Parathyroid adenoma (tissue), 2 donors: ENCODE data around the gene RHO.

Source experiments
- H2AFZ ChIP-seq: fragments of 300-600 bp; sonication (generic); one replicate; pipeline ENCODE4 v1.7.0; 2017; ENCODE audit warnings: antibody characterized with exemption, mild to moderate bottlenecking
- H3K27ac ChIP-seq: fragments of 300-600 bp; sonication (generic); one replicate; pipeline ENCODE4 v1.7.0; 2017
- H3K27me3 ChIP-seq: fragments of 300-600 bp; sonication (generic); one replicate; pipeline ENCODE4 v1.7.0; 2017; ENCODE audit warnings: low read length; ENCODE audit not compliant: control insufficient read depth, insufficient read depth
- H3K36me3 ChIP-seq: fragments of 300-600 bp; sonication (generic); one replicate; pipeline ENCODE4 v1.7.0; 2017; ENCODE audit warnings: low read length; ENCODE audit not compliant: control insufficient read depth, insufficient read depth
- H3K4me1 ChIP-seq: fragments of 300-600 bp; sonication (generic); one replicate; pipeline ENCODE4 v1.7.0; 2017; ENCODE audit warnings: control low read depth
- H3K4me2 ChIP-seq: fragments of 300-600 bp; sonication (generic); one replicate; pipeline ENCODE4 v1.7.0; 2017; ENCODE audit warnings: low read length
- H3K4me3 ChIP-seq: fragments of 300-600 bp; sonication (generic); one replicate; pipeline ENCODE4 v1.7.0; 2017; ENCODE audit warnings: low read depth, low read length
- H3K79me2 ChIP-seq: fragments of 300-600 bp; sonication (generic); one replicate; pipeline ENCODE4 v1.7.0; 2017; ENCODE audit warnings: control low read depth
- H3K9ac ChIP-seq: fragments of 300-600 bp; sonication (generic); one replicate; pipeline ENCODE4 v1.7.0; 2017; ENCODE audit warnings: mild to moderate bottlenecking
- H3K9me3 ChIP-seq: fragments of 300-600 bp; sonication (generic); one replicate; pipeline ENCODE4 v1.7.0; 2017; ENCODE audit warnings: low read length; ENCODE audit not compliant: control insufficient read depth
- TF ChIP-seq, protein P1 (sequence below): fragments of 300-600 bp; sonication (generic); IDR thresholded peaks from one replicate; pipeline ENCODE4 v1.7.0; 2017; ENCODE audit warnings: antibody characterized with exemption, mild to moderate bottlenecking
- donor health status: primary hyperparathyroidism.

The RHO gene

GRCh38 chr3:129547241-129547640, 18.8 kb downstream of the RHO start:
- H3K79me2 ChIP-seq: no peaks in the 10 kb centered on the region
- no peak overlapping the region for H3K4me3 ChIP-seq
- H3K27ac ChIP-seq: no peak overlapping the region
- H3K36me3 ChIP-seq: no peaks in the 10 kb centered on the region
- H2AFZ ChIP-seq: no peak overlapping the region
- no peak overlapping the region for H3K4me2 ChIP-seq
- H3K27me3 ChIP-seq: no peaks in the 10 kb centered on the region
- H3K9ac ChIP-seq: no peak overlapping the region
- TF ChIP-seq, protein P1, sequence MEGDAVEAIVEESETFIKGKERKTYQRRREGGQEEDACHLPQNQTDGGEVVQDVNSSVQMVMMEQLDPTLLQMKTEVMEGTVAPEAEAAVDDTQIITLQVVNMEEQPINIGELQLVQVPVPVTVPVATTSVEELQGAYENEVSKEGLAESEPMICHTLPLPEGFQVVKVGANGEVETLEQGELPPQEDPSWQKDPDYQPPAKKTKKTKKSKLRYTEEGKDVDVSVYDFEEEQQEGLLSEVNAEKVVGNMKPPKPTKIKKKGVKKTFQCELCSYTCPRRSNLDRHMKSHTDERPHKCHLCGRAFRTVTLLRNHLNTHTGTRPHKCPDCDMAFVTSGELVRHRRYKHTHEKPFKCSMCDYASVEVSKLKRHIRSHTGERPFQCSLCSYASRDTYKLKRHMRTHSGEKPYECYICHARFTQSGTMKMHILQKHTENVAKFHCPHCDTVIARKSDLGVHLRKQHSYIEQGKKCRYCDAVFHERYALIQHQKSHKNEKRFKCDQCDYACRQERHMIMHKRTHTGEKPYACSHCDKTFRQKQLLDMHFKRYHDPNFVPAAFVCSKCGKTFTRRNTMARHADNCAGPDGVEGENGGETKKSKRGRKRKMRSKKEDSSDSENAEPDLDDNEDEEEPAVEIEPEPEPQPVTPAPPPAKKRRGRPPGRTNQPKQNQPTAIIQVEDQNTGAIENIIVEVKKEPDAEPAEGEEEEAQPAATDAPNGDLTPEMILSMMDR: no peak
- no peaks in the 10 kb centered on the region for H3K4me1 ChIP-seq
- H3K9me3 ChIP-seq: no peaks in the 10 kb centered on the region

- no peaks in the 10 kb centered on the region for H3K9me3 ChIP-seq
- H3K4me1 ChIP-seq: no peaks in the 10 kb centered on the region
- no peak overlapping the region for H3K4me2 ChIP-seq
- TF ChIP-seq, protein P1: no peak
- H3K79me2 ChIP-seq: no peaks in the 10 kb centered on the region
- H3K27me3 ChIP-seq: no peaks in the 10 kb centered on the region
- no peak overlapping the region for H3K27ac ChIP-seq
- no peak overlapping the region for H2AFZ ChIP-seq
- no peak overlapping the region for H3K4me3 ChIP-seq
- H3K9ac ChIP-seq: no peak overlapping the region
- no peaks in the 10 kb centered on the region for H3K36me3 ChIP-seq
Observed at GRCh38 chr3:129548104-129548965, 19.9 kb downstream of the RHO start.

- no peaks in the 10 kb centered on the region for H3K36me3 ChIP-seq
- no peak overlapping the region for H3K9ac ChIP-seq
- H3K27me3 ChIP-seq: no peaks in the 10 kb centered on the region
- H3K79me2 ChIP-seq: no peaks in the 10 kb centered on the region
- no peak overlapping the region for H3K4me2 ChIP-seq
- no peak overlapping the region for H3K27ac ChIP-seq
- H3K4me3 ChIP-seq: no peak overlapping the region
- no peaks in the 10 kb centered on the region for H3K4me1 ChIP-seq
- no peak overlapping the region for H2AFZ ChIP-seq
- no peaks in the 10 kb centered on the region for H3K9me3 ChIP-seq
- TF ChIP-seq, protein P1: no peak
Observed at GRCh38 chr3:129549006-129549800, 20.8 kb downstream of the RHO start.

DNA sequence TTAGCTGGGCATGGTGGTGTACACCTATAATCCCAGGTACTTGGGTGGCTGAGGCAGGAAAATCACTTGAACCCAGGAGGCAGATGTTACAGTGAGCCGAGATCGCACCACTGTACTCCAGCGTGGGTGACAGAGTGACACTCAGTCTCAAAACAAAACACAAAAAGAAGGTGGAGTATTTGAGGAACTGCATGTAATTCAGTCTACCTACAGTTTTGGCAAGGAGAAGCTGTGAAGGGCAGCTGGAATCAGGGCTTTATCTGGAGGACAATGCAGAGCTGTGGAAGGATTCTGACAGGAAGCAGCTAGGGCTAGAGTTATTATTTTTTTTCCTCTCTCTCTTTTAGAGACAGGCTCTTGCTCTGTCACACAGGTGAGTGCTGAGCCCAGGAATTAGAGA, 21.4 kb downstream of the RHO start:
- Histone ChIP-seq H3K27ac (no peak overlapping the region), H3K4me3 (no peak overlapping the region), H3K4me2 (no peak overlapping the region), H3K27me3 (no peaks in the 10 kb centered on the region), H3K9ac (no peak overlapping the region), H3K4me1 (no peaks in the 10 kb centered on the region), H2AFZ (no peak overlapping the region), H3K79me2 (no peaks in the 10 kb centered on the region), H3K36me3 (no peaks in the 10 kb centered on the region), H3K9me3 (no peaks in the 10 kb centered on the region)
- TF ChIP-seq, protein P1: no peak
